Body of pancreas (tissue), 4 donors: ENCODE measurements around the gene EXOC1.

Source experiments
- POLR2A ChIP-seq, 3 donors: fragments of 450-650 bp; IDR thresholded peaks; one replicate each; pipeline ENCODE4 v1.6.1; 2016; ENCODE audit warnings: antibody characterized with exemption in 3 of 3, mild to moderate bottlenecking in 2 of 3
- TF ChIP-seq, protein P1 (sequence below), 7 experiments: fragments of 450-650 bp in 4 of 7; fragments of 200-600 bp in 3 of 7; sonication (generic) in 3 of 7; IDR thresholded peaks; one replicate each; pipeline ENCODE4 v1.5.1; 2016 to 2019; ENCODE audit warnings: antibody characterized with exemption in 7 of 7

DNA sequence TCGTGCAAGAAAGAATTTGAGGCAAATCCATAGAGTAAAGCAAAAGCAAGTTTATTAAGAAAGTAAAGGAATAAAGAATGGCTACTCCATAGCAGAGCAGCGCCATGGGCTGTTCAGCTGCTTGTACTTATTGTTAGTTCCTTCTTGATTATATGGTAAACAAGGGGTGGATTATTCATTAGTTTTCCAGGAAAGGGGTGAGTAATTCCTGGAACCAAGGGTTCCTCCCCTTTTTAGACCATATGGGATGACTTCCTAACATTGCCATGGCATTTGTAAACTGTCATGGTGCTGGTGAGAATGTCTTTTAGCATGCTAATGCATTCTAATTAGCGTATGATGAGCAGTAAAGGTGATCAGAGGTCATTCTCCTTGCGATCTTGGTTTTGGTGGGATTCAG, 71.8 kb downstream of the EXOC1 start:
- TF ChIP-seq, protein P1, sequence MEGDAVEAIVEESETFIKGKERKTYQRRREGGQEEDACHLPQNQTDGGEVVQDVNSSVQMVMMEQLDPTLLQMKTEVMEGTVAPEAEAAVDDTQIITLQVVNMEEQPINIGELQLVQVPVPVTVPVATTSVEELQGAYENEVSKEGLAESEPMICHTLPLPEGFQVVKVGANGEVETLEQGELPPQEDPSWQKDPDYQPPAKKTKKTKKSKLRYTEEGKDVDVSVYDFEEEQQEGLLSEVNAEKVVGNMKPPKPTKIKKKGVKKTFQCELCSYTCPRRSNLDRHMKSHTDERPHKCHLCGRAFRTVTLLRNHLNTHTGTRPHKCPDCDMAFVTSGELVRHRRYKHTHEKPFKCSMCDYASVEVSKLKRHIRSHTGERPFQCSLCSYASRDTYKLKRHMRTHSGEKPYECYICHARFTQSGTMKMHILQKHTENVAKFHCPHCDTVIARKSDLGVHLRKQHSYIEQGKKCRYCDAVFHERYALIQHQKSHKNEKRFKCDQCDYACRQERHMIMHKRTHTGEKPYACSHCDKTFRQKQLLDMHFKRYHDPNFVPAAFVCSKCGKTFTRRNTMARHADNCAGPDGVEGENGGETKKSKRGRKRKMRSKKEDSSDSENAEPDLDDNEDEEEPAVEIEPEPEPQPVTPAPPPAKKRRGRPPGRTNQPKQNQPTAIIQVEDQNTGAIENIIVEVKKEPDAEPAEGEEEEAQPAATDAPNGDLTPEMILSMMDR (IDR thresholded peaks at IDR 0.05) = no peak
- TF ChIP-seq POLR2A (IDR thresholded peaks at IDR 0.05) = no peak
